Measurements from ENCODE around the gene TRMT2A. TPM values are rescaled to one million over a fixed set of nuclear protein-coding genes. Genes with fewer than 3 reads are reported as not detected.

TRMT2A gene
- total RNA-seq, 1 experiment from 2014 or later = 66.7 TPM

- in situ Hi-C loops (cut with HindIII; ENCODE audit: low pct_unique_long_range_greater_than_20kb, low sequenced_read_pairs) = no loop called here
These were observed 4.2 kb downstream of the TRMT2A start for GRCh38 chr22:20112623-20113511.

More at GRCh38 chr22:20112623-20113511, 4.2 kb downstream of the TRMT2A start:
- Histone ChIP-seq H3K4me3 (ENCODE audit: low read depth in 2 of 2, low read length in 2 of 2) (no peak overlapping the region), H3K27ac (ENCODE audit: low read length) (no peak overlapping the region), H3K9me3 (ENCODE audit: control insufficient read depth, insufficient read depth, low read depth, low read length) (no peaks in the 10 kb centered on the region), H3K4me1 (ENCODE audit: control insufficient read depth, insufficient read depth, low read length) (peaks cover 13% of the 10 kb centered on the region), H3K36me3 (ENCODE audit: control insufficient read depth, insufficient read depth, low read length) (peaks cover 4% of the 10 kb centered on the region), H3K27me3 (ENCODE audit: control insufficient read depth, insufficient read depth, low read length) (no peaks in the 10 kb centered on the region)
- BruUV-seq (replicated peaks) = no TSS peak
- TF ChIP-seq POLR2AphosphoS5 (IDR thresholded peaks at IDR 0.05; ENCODE audit: low read depth, low read length) (no peak), TCF7L2 (IDR thresholded peaks at IDR 0.05; ENCODE audit: low read depth, low read length) (no peak), REST (IDR thresholded peaks at IDR 0.05; ENCODE audit: insufficient read depth in 1 of 2, low read depth in 2 of 2, low read length in 1 of 2) (no peak), CTCF (IDR thresholded peaks at IDR 0.05) (no peak)
- ChIA-PET POLR2A (no interaction called here), CTCF (interaction anchor here (0.6 kb wide), 1 partner anchor 968 kb away, joined by 4 read pairs; no protein-coding TSS in a partner anchor)
- no peak for DNase-seq (ENCODE audit: low read depth, low spot score)
- no peak for ATAC-seq
- intact Hi-C loops (cut with micrococcal nuclease; ENCODE audit: unreplicated experiment) = no loop called here

All from Panc1 (cell line).